ENCODE measurements around the gene FPR3. TPM values are rescaled to one million over a fixed set of nuclear protein-coding genes. Genes with fewer than 3 reads are reported as not detected.
"Not testable (repeated sequence)": the region's sequence is repeated elsewhere in the genome, so short reads cannot be mapped to it uniquely, and the experiment has no call there.

The FPR3 gene
- total and polyA plus RNA-seq, 4 experiments from 2014 or later: 3.2 TPM; not detected in 2

DNA sequence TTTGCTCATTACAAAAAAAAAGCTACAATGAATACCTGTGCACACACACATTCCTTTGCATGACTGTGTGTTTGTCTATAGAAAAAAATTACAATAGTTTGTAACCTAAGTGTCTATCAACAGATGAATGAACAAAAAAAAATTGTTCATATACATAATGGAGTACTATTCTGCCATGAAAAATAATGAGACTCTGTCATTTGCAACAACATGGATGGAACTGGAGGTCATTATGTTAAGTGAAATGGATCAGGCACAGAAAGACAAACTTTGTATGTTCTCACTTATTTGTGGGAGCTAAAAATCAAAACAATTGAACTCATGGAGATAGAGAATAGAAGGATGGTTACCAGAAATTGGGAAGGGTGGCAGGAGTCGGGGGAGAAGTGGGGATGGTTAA lies 18.4 kb upstream of the FPR3 start:
- H3K36me3 ChIP-seq (ENCODE audit: insufficient read depth, low read length); POLR2A ChIA-PET (ENCODE audit: partially characterized antibody); H3K4me3 Mint-ChIP-seq; H3K4me1 Mint-ChIP-seq; DNase-seq; H3K27me3 ChIP-seq (ENCODE audit: insufficient read depth, low read length); H3K27ac ChIP-seq (ENCODE audit: low read depth, low read length); H3K36me3 Mint-ChIP-seq; H3K27ac Mint-ChIP-seq; H3K4me1 ChIP-seq (ENCODE audit: insufficient read depth, low read length); H3K4me3 ChIP-seq (ENCODE audit: low read length in 2 of 2); H3K9me3 Mint-ChIP-seq; H3K9me3 ChIP-seq (ENCODE audit: control insufficient read depth in 1 of 2, low read length in 2 of 2); intact Hi-C loops (cut with micrococcal nuclease): not testable (repeated sequence)
- H3K27me3 Mint-ChIP-seq: peaks cover 37 to 49% of the 10 kb centered on the region in 2 donors
- CTCF ChIA-PET (ENCODE audit: partially characterized antibody): interaction anchor here (1.1 to 2.0 kb wide), 4 partner anchors 9 to 461 kb away, joined by 3 to 7 read pairs (median 4); no protein-coding TSS in a partner anchor

DNA sequence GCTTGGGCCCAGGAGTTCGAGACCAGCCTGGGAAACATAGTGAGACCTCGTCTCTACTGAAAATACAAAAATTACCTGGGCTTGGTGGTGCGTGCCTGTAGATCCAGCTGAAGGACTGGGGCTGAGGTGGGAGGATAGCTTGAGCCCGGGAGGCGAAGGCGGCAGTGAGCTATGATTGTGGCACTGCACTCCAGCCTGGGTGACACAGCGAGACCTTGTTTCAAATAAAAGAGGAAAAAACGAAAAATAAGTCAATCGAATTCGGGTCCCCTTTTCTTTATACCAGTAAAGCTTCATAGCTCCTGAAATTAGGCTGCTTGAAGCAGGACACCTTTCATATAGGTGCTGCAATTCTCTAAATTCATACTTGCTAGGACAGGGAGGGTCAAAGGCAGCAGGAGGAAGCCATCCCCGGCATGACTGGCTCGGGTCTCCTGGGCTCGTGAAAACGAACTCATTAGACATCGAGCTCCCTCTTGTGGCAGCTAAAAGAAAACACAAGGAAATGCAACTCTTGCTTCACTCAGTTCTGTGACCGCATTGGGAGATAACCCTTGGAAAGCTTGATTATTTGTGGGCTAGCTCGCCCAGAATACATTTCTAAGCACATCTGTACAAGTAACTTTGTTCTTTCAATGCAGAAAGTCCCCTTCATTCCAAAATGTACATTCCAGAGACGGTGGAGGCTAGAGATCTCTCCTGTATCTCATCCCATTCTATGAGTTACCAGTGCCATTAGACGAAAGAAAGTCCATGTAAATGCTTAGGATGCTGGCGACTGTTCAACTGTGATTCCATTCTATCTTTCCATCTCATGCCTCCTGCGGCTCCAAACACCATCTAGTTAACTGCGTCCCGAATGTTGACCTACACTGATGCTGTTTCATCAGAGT lies 17.1 kb upstream of the FPR3 start:
- no peaks in the 10 kb centered on the region for H3K36me3 ChIP-seq (ENCODE audit: insufficient read depth, low read length)
- H3K9me3 ChIP-seq (ENCODE audit: control insufficient read depth in 1 of 2, low read length in 2 of 2): no peaks in the 10 kb centered on the region
- Mint-ChIP-seq H3K27ac (no peak overlapping the region), H3K36me3 (no peaks in the 10 kb centered on the region), H3K4me3 (no peak overlapping the region), H3K27me3 (peaks cover 35 to 49% of the 10 kb centered on the region in 2 donors), H3K4me1 (peaks cover 0 to 2% (median 0%) of the 10 kb centered on the region in 4 donors), H3K9me3 (peaks cover 0 to 7% (median 3%) of the 10 kb centered on the region in 8 donors)
- H3K27ac ChIP-seq (ENCODE audit: low read depth, low read length): no peak overlapping the region
- H3K4me1 ChIP-seq (ENCODE audit: insufficient read depth, low read length): no peaks in the 10 kb centered on the region
- H3K27me3 ChIP-seq (ENCODE audit: insufficient read depth, low read length): no peaks in the 10 kb centered on the region
- H3K4me3 ChIP-seq (ENCODE audit: low read length in 2 of 2): no peak overlapping the region
- intact Hi-C loops (cut with micrococcal nuclease): loop anchor here (1.0 kb wide), 2 partner anchors 121 to 305 kb away; no protein-coding TSS in a partner anchor
- ChIA-PET CTCF (ENCODE audit: partially characterized antibody) (interaction anchor here (0.9 to 2.0 kb wide), 16 partner anchors 9 to 460 kb away, joined by 3 to 14 read pairs (median 3); partner anchors contain the start of gene FPR2), POLR2A (ENCODE audit: partially characterized antibody) (no interaction called here)
- DNase-seq: peak; percentile 28 to 48 (median 31)

DNA sequence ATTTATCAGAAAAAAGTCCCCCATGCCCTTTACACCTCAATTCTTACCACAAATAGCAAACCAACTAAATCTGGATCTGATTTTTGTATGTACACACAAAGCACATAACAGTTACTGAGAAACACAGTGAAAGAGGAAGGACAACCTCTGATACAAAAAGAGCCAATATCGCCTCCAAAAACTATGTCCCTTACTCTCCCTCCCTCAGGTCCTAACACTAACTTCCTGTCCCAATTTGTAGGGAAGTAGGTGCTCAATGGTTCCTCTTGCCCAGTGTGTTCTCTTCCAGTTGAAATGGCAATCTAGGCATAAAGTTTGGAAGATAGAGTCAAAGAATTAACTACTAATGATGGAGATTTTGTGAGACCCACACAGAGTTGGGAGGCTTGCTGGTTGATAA lies 15.8 kb upstream of the FPR3 start:
- H3K27ac ChIP-seq (ENCODE audit: low read depth, low read length): no peak overlapping the region
- CTCF ChIA-PET (ENCODE audit: partially characterized antibody): no interaction called here
- intact Hi-C loops (cut with micrococcal nuclease): no loop called here
- no peak for DNase-seq
- Mint-ChIP-seq H3K36me3 (no peaks in the 10 kb centered on the region), H3K9me3 (peaks cover 0 to 5% (median 0%) of the 10 kb centered on the region in 8 donors), H3K27me3 (peaks cover 29 to 49% of the 10 kb centered on the region in 2 donors), H3K4me3 (no peak overlapping the region), H3K4me1 (peaks cover 0 to 2% (median 0%) of the 10 kb centered on the region in 4 donors), H3K27ac (no peak overlapping the region)
- H3K9me3 ChIP-seq (ENCODE audit: control insufficient read depth in 1 of 2, low read length in 2 of 2): no peaks in the 10 kb centered on the region
- no peaks in the 10 kb centered on the region for H3K36me3 ChIP-seq (ENCODE audit: insufficient read depth, low read length)
- no peak overlapping the region for H3K4me3 ChIP-seq (ENCODE audit: low read length in 2 of 2)
- H3K27me3 ChIP-seq (ENCODE audit: insufficient read depth, low read length): no peaks in the 10 kb centered on the region
- POLR2A ChIA-PET (ENCODE audit: partially characterized antibody): no interaction called here
- no peaks in the 10 kb centered on the region for H3K4me1 ChIP-seq (ENCODE audit: insufficient read depth, low read length)

DNA sequence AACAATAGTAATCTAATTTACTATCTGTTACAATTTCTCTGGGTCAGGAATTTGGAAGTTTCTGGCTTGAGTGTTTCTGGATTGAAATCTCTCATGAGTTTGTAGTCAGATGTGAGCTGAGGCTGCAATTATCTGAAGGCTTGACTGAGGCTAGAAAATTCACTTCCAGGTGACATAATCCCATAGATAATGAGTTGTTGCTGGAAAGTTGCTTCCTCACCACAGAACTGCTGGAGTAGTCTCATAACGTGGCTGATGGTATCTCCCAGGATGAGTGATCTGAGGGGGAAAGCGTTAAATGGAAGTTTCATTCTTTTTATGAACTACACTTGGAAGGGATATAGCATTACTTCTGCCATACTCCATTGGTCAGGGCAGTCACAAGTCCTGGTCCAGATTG lies 15.3 kb upstream of the FPR3 start:
- no peak overlapping the region for H3K27ac ChIP-seq (ENCODE audit: low read depth, low read length)
- H3K4me3 Mint-ChIP-seq: no peak overlapping the region
- H3K4me1 ChIP-seq (ENCODE audit: insufficient read depth, low read length): no peaks in the 10 kb centered on the region
- ChIA-PET CTCF (ENCODE audit: partially characterized antibody) (no interaction called here), POLR2A (ENCODE audit: partially characterized antibody) (no interaction called here)
- H3K9me3 Mint-ChIP-seq: peaks cover 0 to 5% (median 0%) of the 10 kb centered on the region in 8 donors
- no peaks in the 10 kb centered on the region for H3K36me3 ChIP-seq (ENCODE audit: insufficient read depth, low read length)
- DNase-seq: no peak
- no peak overlapping the region for H3K27ac Mint-ChIP-seq
- no peaks in the 10 kb centered on the region for H3K9me3 ChIP-seq (ENCODE audit: control insufficient read depth in 1 of 2, low read length in 2 of 2)
- intact Hi-C loops (cut with micrococcal nuclease): no loop called here
- no peaks in the 10 kb centered on the region for H3K36me3 Mint-ChIP-seq
- H3K27me3 Mint-ChIP-seq: peaks cover 27 to 47% of the 10 kb centered on the region in 2 donors
- no peak overlapping the region for H3K4me3 ChIP-seq (ENCODE audit: low read length in 2 of 2)
- no peaks in the 10 kb centered on the region for H3K27me3 ChIP-seq (ENCODE audit: insufficient read depth, low read length)
- peaks cover 0 to 2% (median 0%) of the 10 kb centered on the region in 4 donors for H3K4me1 Mint-ChIP-seq

DNA sequence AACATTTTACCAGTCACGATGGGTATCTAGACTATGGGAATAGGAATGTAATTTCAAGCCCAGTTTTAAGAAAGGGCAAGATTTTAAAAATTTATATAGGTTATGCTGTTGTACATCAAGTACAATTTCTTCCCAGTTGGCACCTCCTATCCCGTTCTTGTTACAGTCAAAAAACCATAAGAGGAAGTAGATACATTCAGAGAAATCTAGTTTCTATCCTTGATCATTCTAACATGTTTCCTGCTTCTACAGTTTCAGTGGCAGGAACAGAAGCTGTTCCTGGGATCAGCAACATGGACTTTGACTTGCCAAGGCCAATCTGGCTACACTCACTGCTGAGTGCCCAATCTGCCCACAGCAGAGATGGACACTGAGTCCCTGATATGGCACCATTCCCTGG lies 14.7 kb upstream of the FPR3 start:
- CTCF ChIA-PET (ENCODE audit: partially characterized antibody): no interaction called here

DNA sequence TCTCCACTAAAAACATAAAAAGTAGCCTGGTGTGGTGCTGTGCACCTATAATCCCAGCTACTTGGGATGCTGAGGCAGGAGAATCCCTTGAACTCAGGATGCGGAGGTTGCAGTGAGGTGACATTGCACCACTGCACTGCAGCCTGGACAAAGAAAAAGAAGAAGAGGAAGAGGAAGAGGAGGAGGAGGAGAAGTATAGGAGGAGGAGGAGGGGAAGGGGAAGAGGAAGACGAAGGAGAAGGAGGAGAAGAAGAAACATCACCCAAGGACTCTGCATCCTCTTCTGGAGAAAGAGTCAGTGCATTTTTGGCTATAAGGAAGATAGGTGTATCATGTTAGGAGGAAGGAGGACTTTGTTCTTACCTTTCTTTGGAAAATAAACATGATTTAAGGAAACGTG lies 13.0 kb upstream of the FPR3 start:
- Mint-ChIP-seq H3K36me3 (no peaks in the 10 kb centered on the region), H3K9me3 (peaks cover 0 to 2% (median 0%) of the 10 kb centered on the region in 8 donors), H3K4me1 (peaks cover 0 to 2% (median 0%) of the 10 kb centered on the region in 4 donors), H3K27ac (no peak overlapping the region), H3K27me3 (peaks cover 16 to 31% of the 10 kb centered on the region in 2 donors), H3K4me3 (no peak overlapping the region)
- no peaks in the 10 kb centered on the region for H3K4me1 ChIP-seq (ENCODE audit: insufficient read depth, low read length)
- no peaks in the 10 kb centered on the region for H3K27me3 ChIP-seq (ENCODE audit: insufficient read depth, low read length)
- DNase-seq: no peak
- ChIA-PET CTCF (ENCODE audit: partially characterized antibody) (no interaction called here), POLR2A (ENCODE audit: partially characterized antibody) (no interaction called here)
- no peak overlapping the region for H3K27ac ChIP-seq (ENCODE audit: low read depth, low read length)
- no peaks in the 10 kb centered on the region for H3K9me3 ChIP-seq (ENCODE audit: control insufficient read depth in 1 of 2, low read length in 2 of 2)
- intact Hi-C loops (cut with micrococcal nuclease): no loop called here
- no peak overlapping the region for H3K4me3 ChIP-seq (ENCODE audit: low read length in 2 of 2)
- no peaks in the 10 kb centered on the region for H3K36me3 ChIP-seq (ENCODE audit: insufficient read depth, low read length)

More for the DNA sequence above, 14.7 kb upstream of the FPR3 start:
- no peak overlapping the region for H3K4me3 ChIP-seq (ENCODE audit: low read length in 2 of 2)
- no peaks in the 10 kb centered on the region for H3K4me1 ChIP-seq (ENCODE audit: insufficient read depth, low read length)
- peaks cover 24 to 44% of the 10 kb centered on the region in 2 donors for H3K27me3 Mint-ChIP-seq
- DNase-seq: no peak
- no peaks in the 10 kb centered on the region for H3K9me3 ChIP-seq (ENCODE audit: control insufficient read depth in 1 of 2, low read length in 2 of 2)
- no peak overlapping the region for H3K4me3 Mint-ChIP-seq
- no peaks in the 10 kb centered on the region for H3K36me3 Mint-ChIP-seq
- H3K4me1 Mint-ChIP-seq: peaks cover 0 to 2% (median 0%) of the 10 kb centered on the region in 4 donors
- H3K27ac ChIP-seq (ENCODE audit: low read depth, low read length): no peak overlapping the region
- H3K27ac Mint-ChIP-seq: no peak overlapping the region
- no peaks in the 10 kb centered on the region for H3K36me3 ChIP-seq (ENCODE audit: insufficient read depth, low read length)
- POLR2A ChIA-PET (ENCODE audit: partially characterized antibody): no interaction called here
- H3K9me3 Mint-ChIP-seq: peaks cover 0 to 2% (median 0%) of the 10 kb centered on the region in 8 donors
- intact Hi-C loops (cut with micrococcal nuclease): no loop called here
- H3K27me3 ChIP-seq (ENCODE audit: insufficient read depth, low read length): no peaks in the 10 kb centered on the region

DNA sequence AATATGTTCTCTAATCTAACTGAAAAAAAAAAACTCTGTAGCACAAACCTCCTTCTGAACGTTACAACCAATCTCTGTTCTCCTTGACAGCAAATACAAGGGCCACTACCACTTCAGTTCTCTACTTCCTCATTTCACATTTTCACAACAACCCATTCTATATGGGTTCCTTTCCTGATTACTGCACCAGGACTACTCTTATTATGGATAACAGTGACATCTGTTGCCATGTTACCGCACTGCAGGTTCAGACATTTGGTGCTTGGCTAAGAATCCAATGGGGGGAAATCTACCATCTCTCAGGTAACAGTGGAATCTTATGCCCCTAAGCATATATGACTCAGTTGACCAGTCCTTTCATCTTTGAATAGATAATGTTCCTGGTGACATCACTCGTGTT lies 11.6 kb upstream of the FPR3 start:
- H3K9me3 Mint-ChIP-seq: peaks cover 0 to 9% (median 3%) of the 10 kb centered on the region in 8 donors
- ChIA-PET CTCF (ENCODE audit: partially characterized antibody) (no interaction called here), POLR2A (ENCODE audit: partially characterized antibody) (no interaction called here)
- H3K27me3 ChIP-seq (ENCODE audit: insufficient read depth, low read length): no peaks in the 10 kb centered on the region
- no peaks in the 10 kb centered on the region for H3K4me1 ChIP-seq (ENCODE audit: insufficient read depth, low read length)
- no peak overlapping the region for H3K4me3 ChIP-seq (ENCODE audit: low read length in 2 of 2)
- H3K4me3 Mint-ChIP-seq: no peak overlapping the region
- peaks cover 13 to 22% of the 10 kb centered on the region in 2 donors for H3K27me3 Mint-ChIP-seq
- no peak overlapping the region for H3K27ac ChIP-seq (ENCODE audit: low read depth, low read length)
- H3K27ac Mint-ChIP-seq: no peak overlapping the region
- DNase-seq: no peak
- no peaks in the 10 kb centered on the region for H3K36me3 ChIP-seq (ENCODE audit: insufficient read depth, low read length)
- no peaks in the 10 kb centered on the region for H3K9me3 ChIP-seq (ENCODE audit: control insufficient read depth in 1 of 2, low read length in 2 of 2)
- no peaks in the 10 kb centered on the region for H3K36me3 Mint-ChIP-seq
- intact Hi-C loops (cut with micrococcal nuclease): no loop called here
- no peaks in the 10 kb centered on the region for H3K4me1 Mint-ChIP-seq

Data from CD4-positive, alpha-beta memory T cell (primary cell).